ENCODE measurements around the gene ZNF407.
"Not testable (repeated sequence)": the region's sequence is repeated elsewhere in the genome, so short reads cannot be mapped to it uniquely, and the experiment has no call there.

ZNF407 gene

DNA sequence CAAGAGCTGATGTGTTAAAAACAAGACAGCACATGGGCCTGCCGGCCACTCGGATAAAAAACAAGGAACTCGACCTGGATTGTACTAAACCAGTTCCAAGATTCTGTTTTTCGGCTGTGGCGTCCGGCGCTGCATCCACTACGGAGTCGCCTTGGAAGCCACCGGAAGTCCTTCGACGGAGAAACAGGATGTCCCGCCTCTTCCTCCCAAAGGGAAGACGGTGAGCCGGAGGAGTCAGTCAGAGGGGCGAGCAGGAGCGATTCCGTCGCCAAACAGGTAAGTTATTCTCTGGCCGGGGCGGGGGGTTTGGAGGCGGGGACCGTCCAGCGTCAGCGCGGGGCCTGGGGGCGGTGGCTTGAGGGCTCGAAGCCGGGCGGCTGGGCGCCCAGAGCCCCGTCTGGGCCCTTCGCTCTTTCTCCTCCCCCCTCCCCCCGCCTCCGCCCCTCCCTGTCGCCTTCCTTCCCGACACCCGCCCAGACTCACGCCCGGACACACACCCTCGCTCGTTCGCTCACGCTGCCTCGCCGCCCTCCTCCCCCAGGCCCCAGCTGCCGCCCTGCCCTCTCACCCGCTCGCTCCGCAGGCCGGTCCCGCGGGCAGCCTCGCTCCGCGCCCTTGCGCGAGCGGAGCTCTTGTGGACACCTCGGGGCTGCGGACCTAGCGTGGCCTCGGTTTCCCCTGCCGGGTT lies at the start of gene ZNF407:
TSS of gene ZNF407 (plus strand) at position 209 of the 688 bp plus-strand sequence. CDS start 33,150 bp downstream, outside the sequence.
- DNase-seq: peak; percentile 96

- no peak for DNase-seq
Observed at GRCh38 chr18:74549591-74550104, 48.0 kb upstream of the ZNF407 start.

DNA sequence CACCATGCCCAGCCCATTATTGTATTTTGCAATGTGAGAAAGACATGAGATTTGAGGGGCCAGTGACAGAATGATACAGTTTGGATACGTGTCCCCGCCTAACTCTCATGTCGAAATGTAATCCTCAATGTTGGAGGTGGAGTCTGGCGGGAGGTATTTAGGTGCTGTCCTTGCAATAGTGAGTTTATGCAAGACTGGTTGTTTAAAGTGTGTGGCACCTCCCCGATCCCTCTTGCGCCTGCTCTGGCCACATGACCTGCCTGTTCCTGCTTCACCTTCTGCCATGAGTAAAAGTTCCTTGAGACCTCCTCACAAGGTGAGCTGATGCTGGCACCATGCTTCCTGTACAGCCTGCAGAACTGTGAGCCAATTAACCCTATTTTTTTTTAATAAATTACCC lies 46.8 kb upstream of the ZNF407 start:
- no peak for DNase-seq

DNA sequence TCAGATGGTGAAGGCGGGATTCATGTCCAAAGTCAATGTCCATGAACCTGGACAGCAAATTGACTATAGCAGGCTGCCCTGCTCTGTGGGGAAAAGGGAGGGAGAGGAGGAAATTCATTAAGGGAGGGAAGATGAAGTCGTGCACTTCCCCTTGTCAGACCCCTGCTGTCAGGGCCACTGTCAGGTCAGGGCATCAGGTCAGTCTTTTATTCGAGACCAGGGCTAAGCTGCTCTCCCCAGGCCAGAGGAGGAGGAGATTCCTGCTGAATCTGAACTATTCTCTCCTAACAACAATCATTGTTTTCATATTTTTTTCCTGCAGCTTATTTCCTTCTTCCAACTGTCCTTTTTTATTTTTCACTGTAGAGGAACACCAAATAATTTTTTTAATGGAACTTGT lies 46.2 kb upstream of the ZNF407 start:
- DNase-seq: no peak

- DNase-seq: peak; percentile 87
Observed at GRCh38 chr18:74551936-74552555, 45.6 kb upstream of the ZNF407 start.

DNA sequence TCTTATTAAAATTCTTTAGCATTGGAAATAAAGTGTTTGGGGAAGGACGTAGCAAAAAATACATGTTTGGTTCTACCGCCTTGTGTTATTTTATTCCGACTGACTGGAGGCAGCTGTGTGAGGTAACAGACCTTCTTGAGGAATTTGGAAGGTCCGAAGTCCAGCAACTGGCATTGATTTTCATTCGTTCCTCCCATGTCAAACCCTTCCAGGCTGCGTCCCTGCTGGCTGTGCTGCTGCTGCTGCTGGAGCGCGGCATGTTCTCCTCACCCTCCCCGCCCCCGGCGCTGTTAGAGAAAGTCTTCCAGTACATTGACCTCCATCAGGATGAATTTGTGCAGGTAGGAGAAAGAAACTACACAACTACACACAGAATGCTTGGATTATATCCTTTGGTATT lies 41.5 kb upstream of the ZNF407 start:
- no peak for DNase-seq

- DNase-seq: no peak
Observed at GRCh38 chr18:74558096-74558495, 39.6 kb upstream of the ZNF407 start.

DNA sequence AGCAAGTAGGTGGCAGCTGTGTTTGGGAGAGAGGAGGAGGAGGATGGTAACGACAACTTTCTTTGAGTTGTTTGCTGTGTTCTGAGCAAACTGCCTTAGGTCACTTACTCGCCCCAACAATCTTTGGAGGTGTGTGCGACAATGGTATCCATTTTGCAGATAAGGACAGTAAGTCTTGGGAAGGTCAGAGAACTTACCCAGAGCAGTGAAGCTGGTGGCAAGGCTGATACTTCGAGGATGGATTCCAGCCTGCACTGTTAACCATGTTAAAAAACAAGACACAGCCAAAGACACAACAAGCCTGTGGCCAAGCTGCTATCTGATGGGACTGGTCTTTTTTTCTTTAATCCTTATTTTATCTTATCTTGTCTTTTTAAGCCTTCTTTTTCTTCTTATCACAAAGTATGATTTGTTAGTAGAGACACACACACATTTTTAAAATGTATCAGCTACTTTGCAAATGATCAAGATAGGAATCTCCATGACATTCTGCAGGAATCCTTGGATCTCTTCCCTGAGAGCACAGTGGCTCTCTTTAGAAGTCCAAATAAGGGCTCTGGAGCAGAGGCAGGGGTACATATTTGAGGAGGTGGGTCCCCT lies 35.4 kb upstream of the ZNF407 start:
- no peak for DNase-seq

DNA sequence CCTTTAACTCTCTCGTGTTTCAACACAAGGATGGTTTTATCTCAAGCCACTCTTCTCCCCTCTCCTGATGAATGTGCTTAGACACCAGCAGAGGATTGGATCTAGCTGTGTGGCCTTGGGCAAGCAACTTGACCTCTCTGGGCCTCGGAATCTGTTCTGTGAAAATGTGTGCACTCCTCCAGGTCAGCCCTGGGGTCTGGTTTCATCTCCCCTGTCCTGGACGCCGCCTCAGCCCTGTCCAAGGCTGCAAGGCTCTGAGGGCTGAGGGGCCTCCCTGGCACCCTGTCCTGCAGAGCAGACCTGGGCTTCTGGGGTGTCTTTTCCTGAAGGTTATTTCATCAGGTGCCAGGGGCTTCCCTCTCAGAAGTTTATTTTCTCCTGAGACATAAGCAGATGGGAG lies 34.9 kb upstream of the ZNF407 start:
- DNase-seq: no peak

- no peak for DNase-seq
Observed at GRCh38 chr18:74563999-74564398, 33.7 kb upstream of the ZNF407 start.

DNA sequence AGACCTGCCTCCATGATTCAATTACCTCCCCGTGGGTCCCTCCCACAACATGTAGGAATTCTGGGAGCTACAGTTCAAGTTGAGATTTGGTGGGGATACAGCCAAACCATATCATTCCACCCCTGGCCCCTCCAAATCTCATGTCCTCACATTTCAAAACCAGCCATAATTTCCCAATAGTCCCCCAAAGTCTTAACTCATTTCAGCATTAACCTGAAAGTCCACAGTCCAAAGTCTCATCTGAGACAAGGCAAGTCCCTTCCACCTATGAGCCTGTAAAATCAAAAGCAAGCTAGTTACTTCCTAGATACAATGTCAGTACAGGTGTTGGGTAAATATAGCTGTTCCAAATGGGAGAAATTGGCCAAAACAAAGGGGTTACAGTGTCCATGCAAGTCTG lies 32.5 kb upstream of the ZNF407 start:
- not testable (repeated sequence) for DNase-seq

GRCh38 chr18:74565993-74566392 lies 31.7 kb upstream of the ZNF407 start:
- DNase-seq: not testable (repeated sequence)

DNA sequence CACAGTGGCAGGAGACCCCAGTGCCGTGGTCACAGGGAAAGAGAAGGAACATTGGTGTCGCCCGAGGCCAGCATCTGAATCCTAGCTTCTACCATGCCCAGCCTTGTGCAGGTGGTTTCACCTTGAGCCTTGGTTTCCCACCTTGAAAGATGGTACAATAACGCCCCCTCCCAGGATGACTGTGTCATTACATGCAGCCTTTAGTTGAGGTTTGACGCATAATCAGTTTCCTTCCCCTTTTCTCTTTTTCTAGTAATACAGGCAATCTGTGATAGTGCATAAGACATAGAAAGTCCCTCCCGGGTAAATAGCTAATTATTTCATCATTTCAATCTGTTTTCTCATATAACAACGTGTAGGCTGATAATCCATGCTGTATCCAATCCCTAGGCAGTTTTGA lies 29.8 kb upstream of the ZNF407 start:
- no peak for DNase-seq

- DNase-seq: no peak
Observed at GRCh38 chr18:74569401-74569800, 28.3 kb upstream of the ZNF407 start.

GRCh38 chr18:74570266-74570665 lies 27.4 kb upstream of the ZNF407 start:
- DNase-seq: no peak

DNA sequence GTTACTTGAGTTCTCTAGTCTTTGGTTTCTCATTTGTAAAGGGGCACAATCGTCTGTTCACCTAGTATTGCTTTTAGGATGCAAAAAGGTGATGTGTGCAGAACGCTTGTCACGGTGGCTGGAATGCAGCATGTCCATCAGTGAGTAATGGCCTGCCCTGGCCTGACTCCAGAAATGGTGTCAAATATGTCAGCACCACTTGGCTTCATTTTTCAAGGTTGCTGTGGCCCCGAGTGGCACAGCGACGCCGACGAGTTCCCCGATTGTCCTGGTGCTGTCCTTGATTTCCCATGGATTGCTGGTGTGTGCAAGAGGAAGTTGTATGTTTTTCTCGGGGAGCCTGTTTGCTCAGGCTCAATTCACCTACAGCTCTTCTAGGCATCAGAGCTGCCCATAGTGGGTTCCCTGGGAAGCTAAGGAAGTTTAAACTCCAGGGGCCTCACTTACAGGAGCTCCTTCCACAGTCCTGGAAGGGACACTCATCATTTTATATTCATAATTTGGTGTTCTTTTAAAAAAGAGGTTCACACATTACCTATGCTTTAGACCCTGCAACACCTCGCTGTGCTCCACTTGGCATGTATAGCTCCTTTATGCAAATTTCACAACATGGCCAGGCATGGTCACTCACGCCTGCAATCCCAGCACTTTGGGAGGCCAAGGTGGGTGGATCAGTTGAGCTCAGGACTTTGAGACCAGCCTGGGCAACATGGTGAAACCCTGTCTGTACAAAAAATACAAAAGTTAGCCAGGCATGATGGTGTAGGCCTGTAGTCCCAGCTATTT lies 25.6 kb upstream of the ZNF407 start:
- DNase-seq: no peak

DNA sequence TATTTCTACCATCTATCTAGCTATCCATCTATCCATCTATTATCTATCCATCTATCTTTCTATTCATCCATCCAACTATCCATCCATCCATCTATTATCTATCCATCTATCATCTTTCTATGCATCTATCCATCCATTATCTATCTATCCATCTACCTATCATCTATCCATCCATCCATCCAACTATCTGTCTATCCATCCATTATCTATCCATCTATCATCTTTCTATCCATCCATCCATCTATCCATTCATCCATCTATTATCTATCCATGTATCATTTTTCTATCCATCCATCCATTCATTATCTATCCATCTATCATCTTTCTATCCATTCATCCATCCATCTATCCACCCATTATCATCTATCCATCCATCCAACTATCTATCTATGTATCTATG lies 24.6 kb upstream of the ZNF407 start:
- no peak for DNase-seq

DNA sequence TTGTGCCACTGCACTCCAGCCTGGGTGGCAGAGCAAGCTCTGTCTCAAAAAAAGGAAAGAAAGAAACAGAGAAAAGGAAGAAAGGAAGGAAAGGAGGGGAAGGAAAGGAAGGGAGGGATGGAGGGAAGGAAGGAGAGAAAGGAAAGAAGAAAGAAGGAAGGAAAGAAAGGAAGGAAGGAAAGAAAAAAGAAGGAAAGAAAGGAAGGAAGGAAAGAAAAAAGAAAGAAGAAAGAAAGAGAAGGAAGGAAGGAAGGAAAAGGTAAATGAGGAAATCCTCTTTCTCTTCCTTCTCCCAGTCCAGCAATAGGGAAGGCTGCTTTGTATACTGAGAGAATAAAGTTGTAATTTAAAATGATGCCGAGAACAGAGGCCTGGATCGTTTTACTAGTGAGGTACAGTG lies 22.8 kb upstream of the ZNF407 start:
- DNase-seq: no peak

GRCh38 chr18:74577019-74577418 lies 20.7 kb upstream of the ZNF407 start:
- DNase-seq: no peak

GRCh38 chr18:74579496-74580065 lies 18.1 kb upstream of the ZNF407 start:
- no peak for DNase-seq

GRCh38 chr18:74582642-74583041 lies 15.0 kb upstream of the ZNF407 start:
- no peak for DNase-seq

DNA sequence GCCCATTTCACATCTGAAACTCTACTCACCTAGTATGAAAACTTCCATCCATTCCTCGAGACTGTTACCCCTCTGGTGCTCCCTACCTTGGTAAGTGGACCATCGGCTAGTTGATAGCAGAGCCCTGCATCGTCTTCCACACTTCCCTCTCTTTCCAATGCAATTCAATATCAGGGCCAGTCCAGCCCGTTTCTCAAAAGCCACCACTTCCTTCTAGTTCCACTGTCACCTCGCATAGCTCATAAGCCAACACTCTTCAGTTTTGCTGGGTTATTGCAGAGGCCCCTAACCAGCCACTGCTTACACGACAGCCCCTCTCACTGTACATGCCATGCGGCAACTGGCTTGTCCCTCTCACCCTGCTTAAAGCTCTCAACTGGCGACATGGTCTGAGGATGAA lies 10.2 kb upstream of the ZNF407 start:
- no peak for DNase-seq

DNA sequence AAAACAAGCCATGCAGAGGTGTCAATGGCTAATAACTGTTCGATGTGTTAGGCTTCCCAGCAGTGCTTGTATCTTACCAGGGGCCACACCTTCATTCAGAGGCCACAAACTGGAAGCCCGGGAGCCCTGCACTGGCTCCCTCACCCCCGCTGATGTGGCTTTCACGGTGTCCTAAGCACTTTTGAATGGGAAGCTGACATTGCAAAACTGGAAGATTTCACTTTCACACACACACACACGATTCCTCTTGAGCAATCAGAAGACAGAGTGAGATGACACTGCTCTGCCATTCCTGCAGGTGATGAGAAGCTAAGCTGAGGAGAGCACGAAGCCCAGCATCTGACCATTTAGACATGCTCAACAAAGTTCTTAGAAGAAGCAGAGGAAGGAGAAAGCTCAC lies 8.6 kb upstream of the ZNF407 start:
- no peak for DNase-seq

All from right forelimb (tissue), 1 donor.